ENCODE data around the gene CGGBP1.

GRCh38 chr3:88061746-88062145, 2.9 kb upstream of the CGGBP1 start:
- TF ChIP-seq CTCF (IDR thresholded peaks at IDR 0.05) (no peak), POLR2A (IDR thresholded peaks at IDR 0.05) (no peak)
